Activated T-helper 2 cell treated with anti-CD3 and anti-CD28 coated beads, Interferon-gamma antibody, Interleukin-2, Interleukin-4, amounts not matched to agents 10 μg/mL and 5 μg/mL and 100 μg/mL, durations not matched to agents 14 hours and 24 hours and 36 hours (primary cell): ENCODE measurements around the gene CCDC85B. TPM values are rescaled to one million over a fixed set of nuclear protein-coding genes. Genes with fewer than 3 reads are reported as not detected.

Source experiments
- DNase-seq: peaks from one replicate; pipeline ENCODE4 v3.0.0; 2021; ENCODE audit warnings: low spot score
- H3K27ac Mint-ChIP-seq: one replicate; pipeline ENCODE4 v1.8.0; 2021; ENCODE audit warnings: mixed read lengths
- H3K27me3 Mint-ChIP-seq: one replicate; pipeline ENCODE4 v1.8.0; 2021; ENCODE audit warnings: low read depth, mixed read lengths
- H3K36me3 Mint-ChIP-seq: one replicate; pipeline ENCODE4 v1.8.0; 2021; ENCODE audit warnings: low read depth, mixed read lengths
- H3K4me1 Mint-ChIP-seq: one replicate; pipeline ENCODE4 v1.8.0; 2021; ENCODE audit warnings: low read depth, mixed read lengths
- H3K4me3 Mint-ChIP-seq: one replicate; pipeline ENCODE4 v1.8.0; 2021; ENCODE audit warnings: low read depth, mild to moderate bottlenecking, moderate library complexity, mixed read lengths
- H3K9me3 Mint-ChIP-seq: one replicate; pipeline ENCODE4 v1.8.0; 2021; ENCODE audit warnings: mixed read lengths
- intact Hi-C: fragments of 100-400 bp; cut with micrococcal nuclease; formaldehyde crosslinking; loops from one replicate; pipeline ENCODE4 v1.15.1; 2023
- total RNA-seq: library from RNA; stranded (reverse); gene quantifications from 2 replicates; pipeline ENCODE4 v1.2.3, GENCODE V29; 2022

The CCDC85B gene
- total RNA-seq, 1 donor from 2014 or later: 53.2 TPM

GRCh38 chr11:65852508-65853245 lies 37.8 kb upstream of the CCDC85B start:
- intact Hi-C loops: loop anchor here (10.0 kb wide), 2 partner anchors 278 to 768 kb away; partner anchors contain the start of genes CDCA5, EHBP1L1, FAM89B and ZFPL1
- Mint-ChIP-seq H3K27ac (no peak overlapping the region), H3K27me3 (no peaks in the 10 kb centered on the region), H3K4me1 (peaks cover 18% of the 10 kb centered on the region), H3K36me3 (peaks cover 69% of the 10 kb centered on the region), H3K9me3 (peaks cover 9% of the 10 kb centered on the region), H3K4me3 (peak overlapping the region; percentile 26)
- no peak for DNase-seq

GRCh38 chr11:65853246-65853979 lies 37.1 kb upstream of the CCDC85B start:
- intact Hi-C loops: loop anchor here (10.0 kb wide), 2 partner anchors 279 to 769 kb away; partner anchors contain the start of genes CDCA5, EHBP1L1, FAM89B and ZFPL1
- Mint-ChIP-seq H3K4me1 (peaks cover 20% of the 10 kb centered on the region), H3K27ac (no peak overlapping the region), H3K36me3 (peaks cover 72% of the 10 kb centered on the region), H3K27me3 (no peaks in the 10 kb centered on the region), H3K9me3 (peaks cover 9% of the 10 kb centered on the region), H3K4me3 (no peak overlapping the region)
- no peak for DNase-seq

GRCh38 chr11:65854161-65854592 lies 36.3 kb upstream of the CCDC85B start:
- intact Hi-C loops: loop anchor here (10.0 kb wide), 2 partner anchors 279 to 769 kb away; partner anchors contain the start of genes CDCA5, EHBP1L1, FAM89B and ZFPL1
- Mint-ChIP-seq H3K27me3 (no peaks in the 10 kb centered on the region), H3K9me3 (peaks cover 9% of the 10 kb centered on the region), H3K27ac (no peak overlapping the region), H3K4me3 (peak overlapping the region; percentile 71), H3K4me1 (peaks cover 25% of the 10 kb centered on the region), H3K36me3 (peaks cover 72% of the 10 kb centered on the region)
- DNase-seq: no peak

GRCh38 chr11:65854852-65855837 lies 35.3 kb upstream of the CCDC85B start:
- H3K27ac Mint-ChIP-seq: no peak overlapping the region
- H3K4me1 Mint-ChIP-seq: peaks cover 29% of the 10 kb centered on the region
- no peak for DNase-seq
- intact Hi-C loops: loop anchor here (10.0 kb wide), 2 partner anchors 280 to 770 kb away; partner anchors contain the start of genes CDCA5, EHBP1L1, FAM89B and ZFPL1
- H3K9me3 Mint-ChIP-seq: peaks cover 9% of the 10 kb centered on the region
- H3K4me3 Mint-ChIP-seq: peak overlapping the region; percentile 87
- peaks cover 70% of the 10 kb centered on the region for H3K36me3 Mint-ChIP-seq
- H3K27me3 Mint-ChIP-seq: no peaks in the 10 kb centered on the region

GRCh38 chr11:65855927-65856363 lies 34.5 kb upstream of the CCDC85B start:
- intact Hi-C loops: loop anchor here (10.0 kb wide), 2 partner anchors 281 to 771 kb away; partner anchors contain the start of genes CDCA5, EHBP1L1, FAM89B and ZFPL1
- Mint-ChIP-seq H3K36me3 (peaks cover 65% of the 10 kb centered on the region), H3K9me3 (peaks cover 9% of the 10 kb centered on the region), H3K4me3 (peak overlapping the region; percentile 87), H3K4me1 (peaks cover 29% of the 10 kb centered on the region), H3K27ac (no peak overlapping the region), H3K27me3 (no peaks in the 10 kb centered on the region)
- no peak for DNase-seq

- peak overlapping the region; percentile 87 for H3K4me3 Mint-ChIP-seq
- peaks cover 60% of the 10 kb centered on the region for H3K36me3 Mint-ChIP-seq
- DNase-seq: peak; percentile 85
- peaks cover 29% of the 10 kb centered on the region for H3K4me1 Mint-ChIP-seq
- H3K27me3 Mint-ChIP-seq: no peaks in the 10 kb centered on the region
- peaks cover 4% of the 10 kb centered on the region for H3K9me3 Mint-ChIP-seq
- H3K27ac Mint-ChIP-seq: peak overlapping the region; percentile 81
- intact Hi-C loops: loop anchor here (10.0 kb wide), 2 partner anchors 282 to 772 kb away; partner anchors contain the start of genes CDCA5, EHBP1L1, FAM89B and ZFPL1
Observed at GRCh38 chr11:65856689-65857499, 33.6 kb upstream of the CCDC85B start.

GRCh38 chr11:65857500-65857852 lies 33.0 kb upstream of the CCDC85B start:
- intact Hi-C loops: loop anchor here (10.0 kb wide), 2 partner anchors 283 to 773 kb away; partner anchors contain the start of genes CDCA5, EHBP1L1, FAM89B and ZFPL1
- DNase-seq: peak; percentile 58
- H3K4me1 Mint-ChIP-seq: peaks cover 31% of the 10 kb centered on the region
- H3K9me3 Mint-ChIP-seq: no peaks in the 10 kb centered on the region
- H3K4me3 Mint-ChIP-seq: peak overlapping the region; percentile 87
- no peak overlapping the region for H3K27ac Mint-ChIP-seq
- peaks cover 60% of the 10 kb centered on the region for H3K36me3 Mint-ChIP-seq
- H3K27me3 Mint-ChIP-seq: no peaks in the 10 kb centered on the region

GRCh38 chr11:65857853-65858680 lies 32.4 kb upstream of the CCDC85B start, which contains the start of gene CFL1:
Gene CFL1 (minus strand): TSS chr11:65858180. CDS start chr11:65858099, 81 bp downstream.
- Mint-ChIP-seq H3K9me3 (no peaks in the 10 kb centered on the region), H3K4me3 (peak within 1 kb of the TSS; percentile 94), H3K4me1 (peaks cover 36% of the 10 kb centered on the region), H3K36me3 (peaks cover 61% of the 10 kb centered on the region), H3K27me3 (no peaks in the 10 kb centered on the region), H3K27ac (peak within 1 kb of the TSS; percentile 97)
- DNase-seq: peak; percentile 98
- intact Hi-C loops: loop anchor here (1.0 to 10.0 kb wide), 5 partner anchors 32 to 773 kb away; partner anchors contain the start of genes CCDC85B, CDCA5, EHBP1L1 and FAM89B

GRCh38 chr11:65858681-65859087 lies 31.8 kb upstream of the CCDC85B start:
- Mint-ChIP-seq H3K4me3 (peak overlapping the region; percentile 94), H3K36me3 (peaks cover 61% of the 10 kb centered on the region), H3K4me1 (peaks cover 36% of the 10 kb centered on the region), H3K27ac (peak overlapping the region; percentile 97), H3K27me3 (no peaks in the 10 kb centered on the region), H3K9me3 (no peaks in the 10 kb centered on the region)
- no peak for DNase-seq
- intact Hi-C loops: loop anchor here (1.0 to 10.0 kb wide), 8 partner anchors 15 to 774 kb away; partner anchors contain the start of genes BANF1, C11orf68, CCDC85B and CDCA5

GRCh38 chr11:65859095-65859811 lies 31.2 kb upstream of the CCDC85B start:
- no peaks in the 10 kb centered on the region for H3K27me3 Mint-ChIP-seq
- peak overlapping the region; percentile 94 for H3K4me3 Mint-ChIP-seq
- DNase-seq: peak; percentile 98
- peaks cover 61% of the 10 kb centered on the region for H3K36me3 Mint-ChIP-seq
- H3K9me3 Mint-ChIP-seq: no peaks in the 10 kb centered on the region
- H3K4me1 Mint-ChIP-seq: peaks cover 34% of the 10 kb centered on the region
- H3K27ac Mint-ChIP-seq: peak overlapping the region; percentile 97
- intact Hi-C loops: loop anchor here (1.0 to 10.0 kb wide), 7 partner anchors 14 to 774 kb away; partner anchors contain the start of genes BANF1, C11orf68, CDCA5 and DRAP1
